GM21515 (cell line): ENCODE measurements around the gene STOML2.

Source experiments
- ATAC-seq: cut with Tn5 transposase; IDR thresholded peaks from one replicate; pipeline ENCODE4 v1.9.1; 2021; ENCODE audit not compliant: unreplicated experiment

STOML2 gene

GRCh38 chr9:35107297-35108290 lies 4.7 kb upstream of the STOML2 start:
- no peak for ATAC-seq

- ATAC-seq = no peak
Measured at GRCh38 chr9:35106343-35106730, 3.4 kb upstream of the STOML2 start.

- ATAC-seq = no peak
Measured at GRCh38 chr9:35105571-35106342, 2.8 kb upstream of the STOML2 start.

GRCh38 chr9:35105126-35105525 lies 2.2 kb upstream of the STOML2 start:
- no peak for ATAC-seq

GRCh38 chr9:35104586-35104985 lies 1.7 kb upstream of the STOML2 start:
- no peak for ATAC-seq

- ATAC-seq = no peak
Measured at GRCh38 chr9:35103660-35104191, 795 bp upstream of the STOML2 start.

GRCh38 chr9:35102465-35102768 lies 514 bp downstream of the STOML2 start:
- peak; percentile 9 for ATAC-seq

- ATAC-seq = no peak
Measured at GRCh38 chr9:35097573-35097972, 5.4 kb downstream of the STOML2 start.

- peak; percentile 74 for ATAC-seq
Measured at GRCh38 chr9:35096035-35096849, 6.7 kb downstream of the STOML2 start, which contains the start of gene PIGO. PIGO (minus strand) TSS chr9:35096591; CDS start chr9:35095565, 1,026 bp downstream.

GRCh38 chr9:35091536-35091935 lies 11.4 kb downstream of the STOML2 start:
- ATAC-seq = no peak

GRCh38 chr9:35089434-35089833 lies 13.5 kb downstream of the STOML2 start:
- ATAC-seq = no peak

- ATAC-seq = no peak
Measured at GRCh38 chr9:35085078-35085477, 17.9 kb downstream of the STOML2 start.

- ATAC-seq = peak; percentile 83
Measured at GRCh38 chr9:35079426-35080341, 23.2 kb downstream of the STOML2 start, which contains the start of gene FANCG. FANCG (minus strand) TSS chr9:35079942; CDS start chr9:35079524, 418 bp downstream.

GRCh38 chr9:35079041-35079425 lies 23.9 kb downstream of the STOML2 start:
- no peak for ATAC-seq

- no peak for ATAC-seq
Measured at GRCh38 chr9:35078066-35078465, 24.9 kb downstream of the STOML2 start.

GRCh38 chr9:35076848-35077247 lies 26.1 kb downstream of the STOML2 start:
- ATAC-seq = no peak

- no peak for ATAC-seq
Measured at GRCh38 chr9:35075358-35075757, 27.6 kb downstream of the STOML2 start.

GRCh38 chr9:35074791-35075190 lies 28.1 kb downstream of the STOML2 start:
- ATAC-seq = no peak

GRCh38 chr9:35074141-35074540 lies 28.8 kb downstream of the STOML2 start:
- ATAC-seq = no peak

- ATAC-seq = no peak
Measured at GRCh38 chr9:35073279-35073612, 29.7 kb downstream of the STOML2 start.
